GM18508 (cell line): ENCODE data around the gene TRAF3IP1.

Experiments
- ATAC-seq: cut with Tn5 transposase; IDR thresholded peaks from one replicate; pipeline ENCODE4 v1.9.1; 2021; ENCODE audit warnings: moderate number of reproducible peaks; ENCODE audit not compliant: insufficient read depth, unreplicated experiment

The TRAF3IP1 gene

GRCh38 chr2:238422285-238422684 lies 102.0 kb downstream of the TRAF3IP1 start:
- no peak for ATAC-seq

DNA sequence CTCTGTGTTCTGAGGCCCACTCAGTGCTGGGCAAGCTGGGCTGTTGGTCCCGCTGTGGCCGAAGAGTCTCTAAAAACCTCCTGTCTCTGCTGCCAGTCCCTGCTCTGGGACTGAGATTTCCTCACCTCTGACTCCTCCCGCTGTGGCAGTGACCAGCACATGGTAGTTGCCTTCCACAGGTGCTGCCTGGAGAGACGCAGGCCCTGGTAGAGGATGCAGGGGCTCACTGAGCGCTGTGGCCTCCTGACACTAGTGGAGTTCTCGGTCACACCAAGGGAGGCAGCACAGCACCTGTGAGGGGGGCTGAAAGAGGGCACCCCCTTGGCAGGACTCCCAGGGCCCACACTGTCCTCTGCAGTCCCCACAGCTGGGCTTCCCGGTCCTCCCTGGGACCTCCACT lies 102.6 kb downstream of the TRAF3IP1 start:
- no peak for ATAC-seq

GRCh38 chr2:238423561-238424312 lies 103.4 kb downstream of the TRAF3IP1 start:
- ATAC-seq: no peak

DNA sequence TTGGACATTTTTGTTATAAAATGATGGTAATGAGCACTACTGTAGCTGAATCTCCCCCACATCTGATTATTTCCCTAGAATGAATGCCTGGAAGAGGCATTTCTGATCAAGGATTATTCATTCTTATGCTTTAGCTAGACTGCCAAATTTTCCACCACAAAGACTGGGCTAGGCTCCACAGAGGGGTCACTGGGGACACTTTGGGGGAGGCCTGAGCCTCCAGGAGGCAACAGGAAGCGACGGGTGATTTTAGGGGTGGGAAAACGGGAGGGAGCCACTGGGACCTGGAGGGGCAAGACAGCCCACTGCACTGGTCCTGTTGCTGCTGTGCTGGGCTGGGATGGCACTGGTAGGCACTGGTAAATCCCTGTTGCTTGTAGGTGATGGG lies 104.0 kb downstream of the TRAF3IP1 start:
- ATAC-seq: no peak

GRCh38 chr2:238425505-238425978 lies 105.2 kb downstream of the TRAF3IP1 start:
- ATAC-seq: no peak

DNA sequence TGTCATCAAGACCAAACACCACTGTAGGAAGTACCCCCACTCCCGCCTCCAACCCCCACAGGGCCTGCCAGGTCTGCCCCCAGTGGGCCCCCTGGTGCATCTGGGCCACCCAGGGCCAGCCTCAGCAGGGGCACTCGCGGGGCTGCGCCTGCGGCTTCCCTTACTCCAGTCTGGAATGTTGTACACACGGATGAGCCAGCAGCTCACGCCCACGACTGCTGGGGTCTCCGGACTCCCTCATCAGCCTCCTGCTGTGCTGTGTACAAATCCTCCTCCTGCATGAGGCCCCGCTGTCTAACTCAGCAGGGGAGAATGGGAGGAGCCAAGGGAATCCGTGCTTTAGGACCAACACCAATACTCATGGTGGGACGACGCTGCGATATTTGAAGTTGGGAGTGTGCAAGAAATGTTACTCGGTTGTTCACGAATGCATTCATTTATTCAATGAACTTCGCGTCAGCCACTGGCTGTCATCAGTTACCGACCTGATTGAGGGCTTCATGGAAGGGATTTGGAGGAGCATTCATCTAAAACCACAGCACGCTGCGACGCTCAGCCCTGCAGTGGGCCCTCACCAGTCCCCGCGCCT lies 105.8 kb downstream of the TRAF3IP1 start:
- ATAC-seq: peak; percentile 9

GRCh38 chr2:238426568-238427434 lies 106.5 kb downstream of the TRAF3IP1 start, which contains the start of gene ASB1:
ASB1 (plus strand) TSS chr2:238426927; CDS start chr2:238427071, 144 bp downstream.
- ATAC-seq: peak; percentile 46

GRCh38 chr2:238427435-238428162 lies 107.3 kb downstream of the TRAF3IP1 start:
- no peak for ATAC-seq

DNA sequence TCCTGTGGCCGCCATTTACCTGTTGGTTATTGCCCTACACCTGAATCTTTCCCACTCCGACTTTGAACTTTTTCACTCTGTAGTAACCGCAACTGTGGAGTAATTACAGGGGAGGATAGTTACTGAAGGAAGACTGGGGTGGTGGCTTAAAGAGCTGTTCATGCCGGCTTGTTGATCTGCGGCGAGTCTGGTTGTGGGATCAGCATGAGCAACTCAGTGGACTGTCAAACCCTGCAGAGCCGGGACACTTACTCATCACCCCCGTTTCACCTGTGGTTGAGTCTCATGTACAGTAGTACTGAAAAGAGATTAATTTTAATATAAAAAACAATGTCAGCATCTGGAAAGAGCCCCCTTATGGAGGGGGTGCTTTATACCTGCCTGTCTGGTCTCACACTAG lies 108.5 kb downstream of the TRAF3IP1 start:
- ATAC-seq: no peak

- no peak for ATAC-seq
Measured at GRCh38 chr2:238430781-238431180, 110.5 kb downstream of the TRAF3IP1 start.

- ATAC-seq: no peak
Measured at GRCh38 chr2:238431456-238431855, 111.1 kb downstream of the TRAF3IP1 start.

- ATAC-seq: no peak
Measured at GRCh38 chr2:238433300-238433915, 113.1 kb downstream of the TRAF3IP1 start.

- no peak for ATAC-seq
Measured at GRCh38 chr2:238433941-238434845, 113.9 kb downstream of the TRAF3IP1 start.

DNA sequence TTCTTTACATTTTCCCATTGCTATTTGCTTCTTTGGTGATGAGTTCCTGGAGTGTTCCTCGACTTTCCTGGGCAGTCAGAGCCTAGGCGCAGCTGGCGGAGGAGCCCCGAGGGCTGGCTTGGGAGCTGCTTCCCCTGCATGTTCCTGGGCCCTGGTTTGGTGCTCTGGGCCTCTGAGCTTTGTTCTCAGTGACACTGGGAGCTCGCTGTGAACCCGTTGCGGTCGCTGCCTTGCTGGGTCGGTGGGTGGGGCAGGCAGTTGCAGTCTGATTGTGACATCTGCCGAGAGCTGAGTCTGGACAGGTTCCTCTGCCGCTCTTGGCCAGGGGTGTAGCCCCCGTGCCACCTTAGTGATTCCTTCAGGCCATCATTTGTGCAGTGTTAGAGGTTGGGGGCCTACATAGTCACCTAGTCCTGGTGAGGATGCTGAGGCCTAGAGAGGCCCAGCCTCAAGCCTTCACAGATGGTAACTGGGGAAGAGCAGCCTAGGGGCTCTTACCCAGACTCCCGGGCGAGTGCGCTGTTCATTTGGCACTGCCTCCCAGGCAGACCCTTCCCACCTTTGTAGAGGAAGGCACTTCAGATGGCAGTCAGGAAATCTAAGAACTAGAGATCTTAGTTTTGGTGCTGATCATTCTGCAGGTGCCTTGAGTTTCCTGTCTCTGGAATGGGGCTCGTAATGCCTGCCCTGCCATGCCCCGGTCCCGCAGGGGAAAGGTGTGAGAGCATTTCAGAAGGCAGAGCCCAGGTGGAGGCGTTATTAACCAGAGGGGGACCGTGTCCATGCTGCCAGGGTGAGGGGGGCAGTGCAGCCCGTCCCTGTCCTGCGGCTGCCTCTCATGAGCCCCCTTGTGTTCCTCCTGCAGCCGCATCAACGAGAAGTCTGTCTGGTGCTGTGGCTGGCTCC lies 114.8 kb downstream of the TRAF3IP1 start:
- ATAC-seq: no peak

DNA sequence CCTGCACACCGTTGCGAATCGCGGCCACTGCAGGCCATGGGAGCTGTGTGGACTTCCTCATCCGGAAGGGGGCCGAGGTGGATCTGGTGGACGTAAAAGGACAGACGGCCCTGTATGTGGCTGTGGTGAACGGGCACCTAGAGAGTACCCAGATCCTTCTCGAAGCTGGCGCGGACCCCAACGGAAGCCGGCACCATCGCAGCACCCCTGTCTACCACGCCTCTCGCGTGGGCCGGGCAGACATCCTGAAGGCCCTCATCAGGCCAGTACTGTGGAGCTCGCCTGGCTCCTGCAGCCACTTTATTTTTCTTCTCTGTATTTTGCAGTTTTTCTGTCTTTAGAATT lies 115.4 kb downstream of the TRAF3IP1 start:
- ATAC-seq: no peak

DNA sequence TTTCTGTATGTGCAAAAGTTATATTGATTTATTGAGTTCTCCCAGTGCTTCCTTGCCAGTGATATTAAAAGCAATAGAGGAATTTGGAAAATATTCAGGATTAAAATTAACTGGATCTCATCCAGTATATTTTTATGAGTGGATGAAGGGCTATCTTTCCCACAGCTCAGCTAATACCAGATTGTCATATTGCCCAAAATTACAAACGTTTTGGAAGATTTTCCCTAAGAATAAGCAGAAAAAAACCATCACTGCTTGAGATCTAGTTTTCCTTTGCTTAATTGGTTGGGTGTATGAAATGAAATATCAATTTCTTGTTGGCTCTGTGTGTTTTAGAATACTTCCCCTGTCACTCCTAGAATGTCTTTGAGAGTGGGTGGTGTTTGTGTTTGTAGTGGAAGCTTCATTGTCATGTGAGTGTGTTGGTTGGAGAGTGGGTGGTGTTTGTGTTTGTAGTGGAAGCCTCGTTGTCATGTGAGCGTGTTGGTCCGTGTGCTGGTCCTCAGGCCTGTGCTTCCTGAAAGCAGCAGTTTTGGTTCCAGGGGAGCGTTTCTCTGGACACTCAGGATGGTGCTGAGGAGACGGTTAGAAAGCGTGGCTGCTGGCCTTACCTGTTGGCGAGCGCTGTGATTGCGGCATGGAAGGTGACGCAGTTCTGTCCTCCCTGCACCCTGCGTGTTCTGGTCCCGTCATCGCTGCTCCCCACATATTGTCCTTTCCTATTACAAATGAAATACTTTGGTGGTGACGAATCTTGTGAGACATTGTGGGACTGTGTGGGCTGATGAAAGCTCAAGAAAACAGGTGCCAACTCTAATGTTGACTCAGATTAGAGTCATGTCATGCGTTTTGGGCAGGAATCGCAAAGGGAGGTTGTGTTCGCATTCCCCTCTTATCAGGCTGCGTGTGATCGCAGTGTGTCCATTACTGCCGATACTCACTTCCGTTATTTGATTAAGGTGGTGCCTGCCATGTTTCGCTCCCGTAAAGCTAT lies 118.8 kb downstream of the TRAF3IP1 start:
- ATAC-seq: no peak

DNA sequence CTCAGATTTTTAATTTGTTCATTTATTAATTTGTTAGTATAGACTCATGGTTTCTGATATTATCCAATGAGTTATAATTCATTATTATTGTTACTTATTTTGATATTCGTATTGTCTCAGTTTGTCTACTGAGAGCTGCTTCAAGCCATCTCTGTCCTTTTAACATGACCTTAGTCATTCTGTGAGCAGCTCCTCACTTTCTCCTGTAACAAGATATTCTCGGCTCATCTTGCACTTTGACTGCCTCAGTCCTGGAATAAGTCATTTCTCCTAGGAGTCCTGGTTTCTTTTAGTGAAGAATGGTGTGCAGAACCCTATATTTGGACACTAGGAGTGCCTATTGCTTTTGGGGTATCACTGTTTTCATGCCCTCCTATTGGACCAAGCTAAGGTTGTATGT lies 119.6 kb downstream of the TRAF3IP1 start:
- no peak for ATAC-seq
